Cerebellar nuclear complex (tissue), 1 donor: ENCODE measurements around the gene CMIP.
A peak's percentile ranks its signal among the peaks of the same experiment; 100 is the strongest.

Experiments used
- DNase-seq, 2 experiments: peaks; one replicate each; lab custom pipeline; 2025; lab: John Stamatoyannopoulos, UW

The CMIP gene

DNA sequence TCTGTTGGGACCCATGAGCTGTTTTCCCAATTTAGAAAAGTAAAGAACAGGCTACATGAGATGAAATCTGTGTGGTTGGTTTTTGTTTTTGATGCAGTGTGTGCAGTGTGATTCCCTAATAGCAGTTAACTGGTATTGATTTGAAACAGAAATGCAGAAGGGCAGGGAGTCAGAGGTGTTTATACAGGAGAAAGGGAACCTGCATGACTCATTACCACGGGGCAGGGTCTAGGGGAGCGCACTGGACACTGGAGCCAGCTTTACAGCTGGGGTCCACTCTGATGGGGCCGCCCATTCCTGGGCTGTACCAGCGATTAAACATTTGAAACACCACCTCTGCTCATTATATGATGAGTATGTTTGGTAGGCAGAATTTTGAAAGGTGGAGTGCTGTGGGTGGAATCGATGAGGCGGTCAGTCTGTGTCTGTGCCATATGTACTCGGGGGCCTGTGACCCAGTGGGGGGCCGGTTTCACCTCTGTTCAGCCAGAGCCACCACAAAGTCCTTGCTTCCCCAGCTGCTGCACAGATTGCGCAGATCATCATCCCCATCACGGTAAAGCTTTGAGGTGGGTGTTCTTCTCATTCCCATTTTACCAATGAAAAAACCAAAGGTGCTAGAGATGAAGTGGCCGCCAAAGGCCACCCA lies 142.5 kb downstream of the CMIP start:
- no peak for DNase-seq

DNA sequence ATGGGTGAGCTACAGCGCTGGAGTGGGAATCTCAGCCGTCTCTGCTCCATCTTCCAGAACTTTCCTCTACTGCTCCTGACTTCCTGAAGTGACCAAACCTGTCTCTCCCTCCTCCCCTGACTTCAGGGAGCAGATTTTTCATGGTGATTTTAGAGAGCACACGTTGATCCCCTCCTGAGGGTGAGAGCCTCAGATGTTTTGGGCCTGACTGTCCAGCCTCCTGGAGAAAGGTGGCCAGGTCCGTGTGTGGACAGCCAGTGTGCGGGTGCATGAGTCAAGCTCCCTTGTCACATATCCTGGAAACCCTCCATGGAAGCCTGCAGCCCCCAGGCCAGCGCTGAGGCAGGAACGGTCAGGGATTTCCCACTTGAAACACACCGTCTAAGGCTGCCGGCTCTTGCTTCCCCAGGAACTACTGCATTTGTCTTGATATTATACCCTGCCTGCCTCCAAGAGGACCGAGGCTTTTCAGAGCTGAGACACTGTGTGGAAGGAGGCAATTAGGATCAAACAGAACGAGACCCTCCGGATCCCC lies 143.1 kb downstream of the CMIP start:
- no peak for DNase-seq

- no peak for DNase-seq
Observed at GRCh38 chr16:81588326-81589081, 143.9 kb downstream of the CMIP start.

GRCh38 chr16:81589975-81590650 lies 145.5 kb downstream of the CMIP start:
- DNase-seq, result no peak

DNA sequence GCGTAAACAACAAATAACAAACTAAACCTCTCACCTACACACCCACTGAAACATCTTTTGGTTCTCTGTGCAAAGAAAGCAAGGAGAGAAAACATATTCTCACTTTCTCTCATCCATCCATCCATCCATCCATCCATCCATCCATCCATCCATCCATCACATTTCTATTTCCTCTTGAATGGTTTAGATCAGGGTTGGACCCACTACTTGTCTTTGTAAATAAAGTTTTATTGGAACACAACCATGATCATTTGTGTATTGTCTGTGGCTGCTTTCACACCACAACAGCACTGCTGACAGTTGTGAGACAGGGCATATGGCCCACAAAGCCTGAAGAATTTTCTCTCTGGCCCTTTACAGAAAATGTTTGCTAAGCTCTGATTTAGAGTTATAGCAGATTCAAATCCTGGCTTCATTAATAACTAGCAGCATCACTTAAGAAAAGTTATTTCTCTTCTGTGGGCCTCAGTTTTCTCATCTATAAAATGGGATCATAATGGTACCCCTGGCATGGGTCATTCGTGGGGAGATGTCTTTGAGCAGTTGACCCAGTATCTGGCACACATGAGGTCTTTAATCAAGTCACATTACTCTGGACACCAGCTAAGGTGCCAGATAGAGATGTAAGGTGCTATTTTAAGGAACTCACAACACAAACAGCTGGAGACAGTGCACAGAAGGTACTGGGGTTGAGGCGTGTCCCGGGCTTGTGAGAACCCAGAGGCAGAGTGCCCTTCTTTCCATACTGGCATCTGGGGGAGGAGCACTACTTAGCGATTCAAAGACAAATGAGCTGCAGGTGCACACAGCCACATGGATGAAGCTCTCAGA lies 146.3 kb downstream of the CMIP start:
- DNase-seq, result no peak

- no peak for DNase-seq
Observed at GRCh38 chr16:81591545-81591870, 146.9 kb downstream of the CMIP start.

DNA sequence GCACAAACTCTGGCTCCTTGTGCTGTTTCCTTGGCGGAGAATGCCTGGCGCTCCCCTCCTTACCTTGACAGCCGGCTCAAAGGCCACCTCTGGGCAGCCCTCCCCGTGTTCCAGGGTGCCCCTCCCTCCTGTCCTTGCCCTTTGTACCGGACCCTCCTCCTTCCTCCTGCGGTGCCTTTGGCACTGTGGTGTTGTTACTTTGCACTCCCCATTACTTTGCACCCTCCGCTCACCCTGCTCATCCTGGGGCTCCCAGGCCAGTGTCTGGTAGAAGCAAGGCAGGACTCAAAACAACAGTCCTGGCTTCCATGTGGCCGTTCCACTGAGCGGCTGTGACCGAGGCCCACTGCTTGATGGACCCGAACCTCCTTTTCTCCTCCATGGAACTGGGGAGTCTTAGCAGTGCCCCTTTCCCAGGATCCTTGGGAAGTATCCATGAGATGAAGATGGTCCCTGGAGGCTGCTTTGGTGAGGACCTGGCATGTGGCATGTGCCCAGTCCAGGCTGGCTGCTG lies 147.8 kb downstream of the CMIP start:
- DNase-seq, result no peak

- DNase-seq, result peak in 1 of 2 experiments; percentile 27
Observed at GRCh38 chr16:81593481-81593880, 148.9 kb downstream of the CMIP start.

DNA sequence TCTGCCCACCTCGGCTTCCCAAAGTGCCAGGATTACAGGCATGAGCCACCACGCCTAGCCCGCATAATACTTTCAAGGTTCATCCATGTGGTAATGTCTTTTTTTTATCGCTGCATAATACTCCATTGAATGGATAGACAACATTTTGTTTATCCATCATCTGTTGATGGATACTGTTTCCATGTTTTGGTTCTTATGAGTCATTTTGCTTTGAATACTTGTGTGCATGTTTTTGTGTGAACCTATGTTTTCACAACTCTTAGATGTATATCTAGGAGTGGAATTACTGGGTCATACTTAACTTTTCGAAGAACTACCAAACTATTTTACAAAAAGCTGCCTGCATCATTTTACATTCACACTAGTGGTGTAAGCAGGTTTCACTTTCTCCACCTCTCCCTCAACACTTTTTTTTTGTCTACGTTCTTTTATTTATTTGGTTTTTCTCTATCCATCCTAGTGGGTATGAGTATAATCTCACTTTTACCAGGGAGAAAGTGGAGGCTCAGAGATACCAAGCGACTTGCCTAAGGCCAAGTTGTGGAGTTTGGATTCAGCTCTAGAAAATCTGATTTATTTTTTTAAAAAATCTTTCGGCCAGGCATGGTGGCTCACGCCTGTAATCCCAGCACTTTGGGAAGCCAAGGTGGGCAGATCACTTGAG lies 151.2 kb downstream of the CMIP start:
- DNase-seq, result no peak

- DNase-seq, result no peak
Observed at GRCh38 chr16:81597079-81597658, 152.6 kb downstream of the CMIP start.

GRCh38 chr16:81598083-81598482 lies 153.5 kb downstream of the CMIP start:
- DNase-seq, result no peak

DNA sequence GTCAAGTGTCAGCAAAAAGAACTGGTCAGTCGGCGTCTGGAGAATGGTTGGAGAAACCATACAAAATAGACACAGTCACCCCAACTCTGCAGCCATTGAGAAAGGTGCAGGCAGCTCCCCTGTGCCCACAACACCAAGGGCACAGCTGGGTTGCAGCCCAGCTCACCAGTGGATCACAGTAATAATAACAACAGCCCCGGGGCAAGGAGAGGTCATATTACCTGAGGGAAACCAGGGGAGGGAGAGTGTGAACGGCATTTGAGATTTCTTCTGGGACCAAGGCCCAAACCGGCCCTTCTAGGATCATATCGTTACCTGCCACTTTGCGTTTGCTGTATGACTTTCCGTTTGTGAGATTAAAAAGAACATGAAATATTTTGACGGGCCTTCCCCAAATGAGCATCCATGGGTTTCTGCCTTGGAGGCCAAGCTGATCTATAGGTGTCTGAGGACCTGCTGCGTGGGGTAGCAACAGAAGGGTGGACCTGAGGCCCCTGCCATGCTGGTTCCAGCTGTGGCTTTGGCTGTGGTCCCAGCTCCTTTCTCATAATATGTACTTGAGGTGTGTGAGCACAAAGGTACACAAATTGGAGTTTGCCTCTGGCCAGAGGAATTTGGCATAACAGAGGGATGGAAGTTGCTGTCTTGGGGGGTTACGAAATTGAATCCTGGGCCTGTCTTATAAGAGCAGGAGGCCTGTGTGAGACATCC lies 154.6 kb downstream of the CMIP start:
- no peak for DNase-seq

- no peak for DNase-seq
Observed at GRCh38 chr16:81600275-81600674, 155.7 kb downstream of the CMIP start.

DNA sequence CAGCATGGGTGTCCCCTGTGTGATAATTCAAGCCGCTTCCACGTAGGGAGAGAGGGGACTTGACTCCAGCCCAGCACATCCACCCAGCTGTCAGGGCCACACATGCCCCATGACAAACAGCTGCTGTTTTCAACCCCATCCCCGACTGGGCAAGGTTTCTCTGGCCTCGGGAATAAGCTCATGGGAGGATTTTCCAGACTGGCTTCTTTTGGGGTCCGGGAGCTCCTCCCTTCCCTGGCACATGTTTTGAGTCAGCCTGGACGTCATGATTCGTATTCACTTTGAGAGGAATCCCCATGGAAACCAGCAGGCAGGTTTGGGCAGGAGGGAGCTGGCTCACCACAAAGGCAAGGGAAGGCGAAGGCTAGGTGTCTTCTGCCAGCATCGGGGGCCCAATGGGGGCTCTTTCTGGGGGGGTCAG lies 156.4 kb downstream of the CMIP start:
- DNase-seq, result no peak

- DNase-seq, result no peak
Observed at GRCh38 chr16:81601601-81602255, 157.1 kb downstream of the CMIP start.

- DNase-seq, result no peak
Observed at GRCh38 chr16:81602256-81602776, 157.7 kb downstream of the CMIP start.

- DNase-seq, result no peak
Observed at GRCh38 chr16:81602792-81603191, 158.2 kb downstream of the CMIP start.

GRCh38 chr16:81604960-81605383 lies 160.4 kb downstream of the CMIP start:
- no peak for DNase-seq

GRCh38 chr16:81606039-81606438 lies 161.4 kb downstream of the CMIP start:
- no peak for DNase-seq
